IMR-90 (cell line): Measurements from ENCODE around the gene PRKAR2A. TPM values are rescaled to one million over a fixed set of nuclear protein-coding genes. Genes with fewer than 3 reads are reported as not detected.

Experiments
- ATAC-seq: fragments of 200-7000 bp; cut with Tn5 transposase; 2 replicates; pipeline ENCODE4 v1.9.1; 2020; ENCODE audit warnings: low read depth, mild to moderate bottlenecking, moderate library complexity
- BruUV-seq: library from RNA; stranded (reverse); fragments of 400-500 nt; replicated peaks from 2 replicates; lab custom pipeline; 2021; lab: Mats Ljungman, UMichigan
- CTCF ChIA-PET: fragments of 300-600 bp; formaldehyde crosslinking; extraction: SDS; loops from one replicate; lab custom pipeline; 2021; ENCODE audit warnings: antibody characterized with exemption; lab: Yijun Ruan, JAX
- POLR2A ChIA-PET: fragments of 300-600 bp; sonication (Branson Sonifier 250); formaldehyde crosslinking; loops from one replicate; lab custom pipeline; 2022; ENCODE audit warnings: antibody characterized with exemption; ENCODE audit not compliant: unreplicated experiment; lab: Charles Lee
- DNase-seq: peaks from one replicate; pipeline ENCODE4 v3.0.0; 2013
- H2AFZ ChIP-seq: replicated peaks from 2 replicates; pipeline ENCODE3; 2013; ENCODE audit warnings: low read length, mild to moderate bottlenecking; ENCODE audit not compliant: poor library complexity
- H2AK5ac ChIP-seq: 2 replicates; pipeline ENCODE4 v1.6.1; 2013; ENCODE audit warnings: low read depth, low read length, inconsistent platforms
- H2AK9ac ChIP-seq: replicated peaks from 2 replicates; pipeline ENCODE3; 2013; ENCODE audit warnings: mild to moderate bottlenecking, low read depth, low read length, moderate library complexity; ENCODE audit not compliant: poor library complexity
- H2BK120ac ChIP-seq: 2 replicates; pipeline ENCODE4 v1.6.1; 2013; ENCODE audit warnings: low read depth, low read length, inconsistent platforms
- H2BK15ac ChIP-seq: 3 replicates; pipeline ENCODE4 v1.6.1; 2013; ENCODE audit warnings: low read depth, low read length, inconsistent platforms
- H2BK20ac ChIP-seq: 2 replicates; pipeline ENCODE4 v1.6.1; 2013; ENCODE audit warnings: low read depth, mild to moderate bottlenecking, inconsistent platforms, low read length, moderate library complexity
- H2BK5ac ChIP-seq: 2 replicates; pipeline ENCODE4 v1.6.1; 2013; ENCODE audit warnings: mild to moderate bottlenecking, low read depth, low read length, inconsistent platforms; ENCODE audit not compliant: poor library complexity, severe bottlenecking
- H3K14ac ChIP-seq: replicated peaks from 2 replicates; pipeline ENCODE4 v1.6.1; 2013; ENCODE audit warnings: low read depth, low read length, inconsistent platforms
- H3K18ac ChIP-seq: 2 replicates; pipeline ENCODE4 v1.6.1; 2013; ENCODE audit warnings: low read depth, low read length, control low read depth
- H3K23ac ChIP-seq: 2 replicates; pipeline ENCODE4 v1.6.1; 2013; ENCODE audit warnings: low read depth, low read length, inconsistent platforms
- H3K27ac ChIP-seq: 2 replicates; pipeline ENCODE4 v1.5.1; 2013; ENCODE audit warnings: mild to moderate bottlenecking, control low read depth, low read length; ENCODE audit not compliant: insufficient read depth
- H3K27me3 ChIP-seq: 2 replicates; pipeline ENCODE4 v1.6.1; 2013; ENCODE audit warnings: low read length; ENCODE audit not compliant: control insufficient read depth, insufficient read depth
- H3K36me3 ChIP-seq: 2 replicates; pipeline ENCODE4 v1.6.1; 2013; ENCODE audit warnings: low read length, mixed read lengths; ENCODE audit not compliant: control insufficient read depth, insufficient read depth
- H3K4ac ChIP-seq: 2 replicates; pipeline ENCODE4 v1.6.1; 2013; ENCODE audit warnings: low read depth, low read length, inconsistent platforms
- H3K4me1 ChIP-seq: 2 replicates; pipeline ENCODE4 v1.6.1; 2013; ENCODE audit warnings: low read length, mixed read lengths; ENCODE audit not compliant: control insufficient read depth, insufficient read depth
- H3K4me2 ChIP-seq: 2 replicates; pipeline ENCODE4 v1.6.1; 2013; ENCODE audit warnings: low read depth, mild to moderate bottlenecking, control low read depth, low read length, moderate library complexity
- H3K4me3 ChIP-seq: 2 replicates; pipeline ENCODE4 v1.5.1; 2013; ENCODE audit warnings: low read depth, mild to moderate bottlenecking, control low read depth, low read length, moderate library complexity; ENCODE audit not compliant: insufficient read depth
- H3K56ac ChIP-seq: 2 replicates; pipeline ENCODE4 v1.6.1; 2013; ENCODE audit warnings: low read length, inconsistent platforms; ENCODE audit not compliant: insufficient read depth; ENCODE audit errors: extremely low read depth
- H3K79me1 ChIP-seq, 2 experiments: 2 replicates each; pipeline ENCODE4 v1.6.1; 2013; ENCODE audit warnings: low read length in 2 of 2, inconsistent platforms in 1 of 2, low read depth in 1 of 2
- H3K9ac ChIP-seq: 2 replicates; pipeline ENCODE4 v1.6.1; 2013; ENCODE audit warnings: low read depth, low read length, control low read depth
- H3K9me1 ChIP-seq: 2 replicates; pipeline ENCODE4 v1.6.1; 2013; ENCODE audit warnings: low read length, inconsistent platforms; ENCODE audit not compliant: insufficient read depth
- H3K9me3 ChIP-seq: 2 replicates; pipeline ENCODE4 v1.6.1; 2013; ENCODE audit warnings: low read length; ENCODE audit not compliant: control insufficient read depth, insufficient read depth
- H4K20me1 ChIP-seq: 2 replicates; pipeline ENCODE4 v1.6.1; 2013; ENCODE audit warnings: low read length, inconsistent platforms; ENCODE audit not compliant: insufficient read depth
- H4K5ac ChIP-seq: 2 replicates; pipeline ENCODE4 v1.6.1; 2013; ENCODE audit warnings: mild to moderate bottlenecking, low read depth, low read length, control low read depth
- H4K8ac ChIP-seq, 2 experiments: 2 replicates each; pipeline ENCODE4 v1.6.1; 2013; ENCODE audit warnings: low read depth in 2 of 2, low read length in 2 of 2, control low read depth in 1 of 2, inconsistent platforms in 1 of 2
- H4K91ac ChIP-seq: 2 replicates; pipeline ENCODE4 v1.6.1; 2013; ENCODE audit warnings: low read depth, low read length, inconsistent platforms; ENCODE audit not compliant: insufficient read depth
- BHLHE40 ChIP-seq: fragments of 150-350 bp; IDR thresholded peaks from 2 replicates; pipeline ENCODE4 v1.6.1; 2016; ENCODE audit warnings: mild to moderate bottlenecking, low read depth, low read length
- FOS ChIP-seq: fragments of 150-350 bp; IDR thresholded peaks from 2 replicates; pipeline ENCODE4 v1.6.1; 2016; ENCODE audit warnings: low read depth, low read length
- MXI1 ChIP-seq: IDR thresholded peaks from 2 replicates; pipeline ENCODE4 v1.6.1; 2012; ENCODE audit warnings: low read depth, mild to moderate bottlenecking, low read length, moderate library complexity, borderline replicate concordance
- RFX5 ChIP-seq: IDR thresholded peaks from 2 replicates; pipeline ENCODE4 v1.8.0; 2012; ENCODE audit warnings: low read depth, mild to moderate bottlenecking, low read length, moderate library complexity
- WGBS, 2 experiments: methylation state at CpG; one replicate each; pipeline versions ENCODE4 v1.1.5 to v1.1.7; 2013; ENCODE audit warnings: missing lambda C conversion rate in 2 of 2; ENCODE audit not compliant: insufficient read length in 1 of 2; ENCODE audit errors: extremely low coverage in 2 of 2; 5-methylcytosine and 5-hydroxymethylcytosine counted together
- dilution Hi-C: fragments of 300-500 bp; cut with HindIII; formaldehyde crosslinking; loops from one replicate; pipeline ENCODE4 v1.14.3; 2018; ENCODE audit warnings: low sequenced_read_pairs; ENCODE audit not compliant: unreplicated experiment
- in situ Hi-C: fragments of 300-500 bp; cut with MboI; formaldehyde crosslinking; loops from 3 replicates; pipeline ENCODE4 v1.14.3; 2019; ENCODE audit warnings: low sequenced_read_pairs, inconsistent platforms, mixed read lengths
- intact Hi-C: fragments of 100-400 bp; cut with micrococcal nuclease; formaldehyde crosslinking; loops from 2 replicates; pipeline ENCODE4 v1.10.0; 2022
- polyA plus RNA-seq, 3 experiments: library from polyadenylated mRNA; depleted of rRNA; stranded (reverse); fragments of >200 nt; gene quantifications; 2 replicates each; pipeline ENCODE4 v1.2.3, GENCODE V29; 2012; ENCODE audit warnings: low replicate concordance in 1 of 3
- total RNA-seq: library from RNA; depleted of rRNA; stranded (reverse); fragments of >200 nt; gene quantifications from 2 replicates; pipeline ENCODE4 v1.2.3, GENCODE V29; 2012
- TF ChIP-seq, protein P1 (sequence below): fragments of 150-350 bp; IDR thresholded peaks from 2 replicates; pipeline ENCODE4 v1.6.1; 2017; ENCODE audit warnings: mild to moderate bottlenecking, antibody characterized with exemption, low read length, low read depth

PRKAR2A gene
- total and polyA plus RNA-seq, 2 of the 4 experiments (the other 2 are of a cell fraction): 11.3 to 48.2 TPM

- TF ChIP-seq MXI1 (peak; percentile 89), RFX5 (no peak), BHLHE40 (peak; percentile 66)
Measured at GRCh38 chr3:48739955-48740823, 107.5 kb downstream of the PRKAR2A start (continued).

- ChIA-PET CTCF (interaction anchor here (0.6 to 1.7 kb wide), 15 partner anchors 10 to 53 kb away, joined by 3 to 7 read pairs (median 4); partner anchors contain the start of gene IP6K2), POLR2A (no interaction called here)
- peak overlapping the region; percentile 14; the same call in 1 of the 2 replicates for H2AK5ac ChIP-seq
- TF ChIP-seq RFX5 (no peak), FOS (no peak)
- TF ChIP-seq, protein P1, sequence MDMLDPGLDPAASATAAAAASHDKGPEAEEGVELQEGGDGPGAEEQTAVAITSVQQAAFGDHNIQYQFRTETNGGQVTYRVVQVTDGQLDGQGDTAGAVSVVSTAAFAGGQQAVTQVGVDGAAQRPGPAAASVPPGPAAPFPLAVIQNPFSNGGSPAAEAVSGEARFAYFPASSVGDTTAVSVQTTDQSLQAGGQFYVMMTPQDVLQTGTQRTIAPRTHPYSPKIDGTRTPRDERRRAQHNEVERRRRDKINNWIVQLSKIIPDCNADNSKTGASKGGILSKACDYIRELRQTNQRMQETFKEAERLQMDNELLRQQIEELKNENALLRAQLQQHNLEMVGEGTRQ: 0 out of 2 replicates have a peak, but pooled peaks have one; percentile 20
- intact Hi-C loops (no loop called here), in situ Hi-C loops (no loop called here), dilution Hi-C loops (no loop called here)
- no peak overlapping the region for H3K56ac ChIP-seq
- 50% methylated on average over 5 of the region's 6 CpGs; no CpG with 5 or more reads in 1 of the 2 experiments for WGBS, 2 experiments
- no peak overlapping the region; the same call in 1 of the 2 replicates for H3K4me2 ChIP-seq
- H4K20me1 ChIP-seq: no peaks in the 10 kb centered on the region; the same call in 1 of the 2 replicates
- H2BK5ac ChIP-seq: no peak overlapping the region
- H3K4ac ChIP-seq: 0 out of 2 replicates have a peak overlapping the region, but pooled peaks have one; percentile 2
- H2BK15ac ChIP-seq: no peak overlapping the region
- 0 out of 2 replicates have a peak, but pooled peaks cover 3% of the 10 kb centered on the region for H3K9me1 ChIP-seq
- no peak overlapping the region for H3K27ac ChIP-seq
- no peak overlapping the region for H3K4me3 ChIP-seq
- H3K9ac ChIP-seq: no peak overlapping the region
- peaks cover 13% of the 10 kb centered on the region; the same call in 1 of the 2 replicates for H3K4me1 ChIP-seq
- no TSS peak for BruUV-seq
- H2AK9ac ChIP-seq: peak overlapping the region; percentile 93
- no peak overlapping the region for H4K91ac ChIP-seq
- no peak overlapping the region for H4K5ac ChIP-seq
- H3K18ac ChIP-seq: no peak overlapping the region
- no peaks in the 10 kb centered on the region for H3K27me3 ChIP-seq
- no peak overlapping the region for H3K14ac ChIP-seq
- ATAC-seq: no peak
- peak overlapping the region; percentile 90 for H2AFZ ChIP-seq
- H4K8ac ChIP-seq: peak overlapping the region; percentile 7 to 53; a peak in 3 of 4 replicates
- 0 out of 2 replicates have a peak overlapping the region, but pooled peaks have one; percentile 12 for H2BK20ac ChIP-seq
- no peaks in the 10 kb centered on the region for H3K9me3 ChIP-seq
- no peak overlapping the region for H2BK120ac ChIP-seq
- H3K23ac ChIP-seq: no peak overlapping the region
- DNase-seq: no peak
- no peaks in the 10 kb centered on the region for H3K79me1 ChIP-seq
- H3K36me3 ChIP-seq: no peaks in the 10 kb centered on the region
Measured at GRCh38 chr3:48739617-48739954, 108.1 kb downstream of the PRKAR2A start.
